Activated naive CD4-positive, alpha-beta T cell treated with anti-CD3 and anti-CD28 coated beads, Interleukin-2, amount 50 U/mL, for 24 hours (primary cell): Measurements from ENCODE around the gene SZRD1.

Experiments
- H3K27ac Mint-ChIP-seq: one replicate; pipeline ENCODE4 v1.8.0; 2021; ENCODE audit warnings: mild to moderate bottlenecking, mixed read lengths
- H3K27me3 Mint-ChIP-seq: one replicate; pipeline ENCODE4 v1.8.0; 2021; ENCODE audit warnings: mixed read lengths
- H3K36me3 Mint-ChIP-seq: one replicate; pipeline ENCODE4 v1.8.0; 2021; ENCODE audit warnings: mixed read lengths
- H3K4me1 Mint-ChIP-seq: one replicate; pipeline ENCODE4 v1.8.0; 2021; ENCODE audit warnings: mixed read lengths
- H3K4me3 Mint-ChIP-seq: one replicate; pipeline ENCODE4 v1.8.0; 2021; ENCODE audit warnings: mild to moderate bottlenecking, mixed read lengths
- H3K9me3 Mint-ChIP-seq: one replicate; pipeline ENCODE4 v1.8.0; 2021; ENCODE audit warnings: mixed read lengths

The SZRD1 gene

GRCh38 chr1:16440131-16440469 lies 73.1 kb downstream of the SZRD1 start:
- peak overlapping the region; percentile 94 for H3K4me3 Mint-ChIP-seq
- H3K27me3 Mint-ChIP-seq: no peaks in the 10 kb centered on the region
- H3K9me3 Mint-ChIP-seq: no peaks in the 10 kb centered on the region
- peaks cover 43% of the 10 kb centered on the region for H3K4me1 Mint-ChIP-seq
- peak overlapping the region; percentile 99 for H3K27ac Mint-ChIP-seq
- peaks cover 4% of the 10 kb centered on the region for H3K36me3 Mint-ChIP-seq

GRCh38 chr1:16440470-16441281 lies 73.6 kb downstream of the SZRD1 start, which contains the start of gene NECAP2:
TSS of gene NECAP2 (plus strand) at chr1:16440724. CDS start at chr1:16440762, 38 bp downstream.
- peak within 1 kb of the TSS; percentile 94 for H3K4me3 Mint-ChIP-seq

GRCh38 chr1:16441282-16441665 lies 74.2 kb downstream of the SZRD1 start:
- H3K4me3 Mint-ChIP-seq: peak overlapping the region; percentile 94
- H3K27ac Mint-ChIP-seq: peak overlapping the region; percentile 94
- peaks cover 45% of the 10 kb centered on the region for H3K4me1 Mint-ChIP-seq
- H3K9me3 Mint-ChIP-seq: no peaks in the 10 kb centered on the region
- H3K27me3 Mint-ChIP-seq: no peaks in the 10 kb centered on the region
- peaks cover 4% of the 10 kb centered on the region for H3K36me3 Mint-ChIP-seq

More at GRCh38 chr1:16440470-16441281, 73.6 kb downstream of the SZRD1 start, which contains the start of gene NECAP2:
- peaks cover 45% of the 10 kb centered on the region for H3K4me1 Mint-ChIP-seq
- H3K36me3 Mint-ChIP-seq: peaks cover 4% of the 10 kb centered on the region
- H3K27ac Mint-ChIP-seq: peak within 1 kb of the TSS; percentile 99
- H3K27me3 Mint-ChIP-seq: no peaks in the 10 kb centered on the region
- no peaks in the 10 kb centered on the region for H3K9me3 Mint-ChIP-seq

DNA sequence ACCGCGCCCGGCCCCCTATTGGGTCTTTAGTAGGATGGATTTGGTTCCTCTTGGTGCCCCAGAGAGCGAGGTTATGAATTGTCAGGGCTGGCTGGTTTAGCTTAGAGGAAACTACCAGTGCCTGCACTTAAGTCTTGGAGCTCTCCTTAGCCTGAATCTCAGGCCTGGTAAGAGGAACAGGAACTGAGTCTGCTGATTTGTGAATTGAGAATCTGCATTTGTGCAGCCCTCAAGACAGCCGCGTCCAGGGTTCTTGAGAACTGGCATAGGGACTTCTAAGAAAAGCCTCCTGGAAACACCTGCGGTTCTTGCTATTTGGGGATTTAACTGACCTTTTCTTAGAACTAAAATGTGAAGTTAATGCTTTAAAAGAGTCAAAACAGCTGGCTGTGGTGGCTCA lies 75.2 kb downstream of the SZRD1 start:
- no peaks in the 10 kb centered on the region for H3K9me3 Mint-ChIP-seq
- no peak overlapping the region for H3K27ac Mint-ChIP-seq
- H3K27me3 Mint-ChIP-seq: no peaks in the 10 kb centered on the region
- H3K4me3 Mint-ChIP-seq: peak overlapping the region; percentile 94
- H3K4me1 Mint-ChIP-seq: peaks cover 47% of the 10 kb centered on the region
- H3K36me3 Mint-ChIP-seq: peaks cover 4% of the 10 kb centered on the region

- H3K27ac Mint-ChIP-seq: peak overlapping the region; percentile 59
- H3K4me3 Mint-ChIP-seq: peak overlapping the region; percentile 70
- H3K36me3 Mint-ChIP-seq: peaks cover 4% of the 10 kb centered on the region
- H3K4me1 Mint-ChIP-seq: peaks cover 53% of the 10 kb centered on the region
- H3K9me3 Mint-ChIP-seq: no peaks in the 10 kb centered on the region
- H3K27me3 Mint-ChIP-seq: no peaks in the 10 kb centered on the region
These were observed 75.9 kb downstream of the SZRD1 start for GRCh38 chr1:16442941-16443340.

- H3K9me3 Mint-ChIP-seq: no peaks in the 10 kb centered on the region
- peak overlapping the region; percentile 82 for H3K27ac Mint-ChIP-seq
- peaks cover 62% of the 10 kb centered on the region for H3K4me1 Mint-ChIP-seq
- H3K4me3 Mint-ChIP-seq: peak overlapping the region; percentile 23
- peaks cover 9% of the 10 kb centered on the region for H3K36me3 Mint-ChIP-seq
- H3K27me3 Mint-ChIP-seq: no peaks in the 10 kb centered on the region
These were observed 77.1 kb downstream of the SZRD1 start for GRCh38 chr1:16443975-16444770.

GRCh38 chr1:16445052-16445451 lies 78.0 kb downstream of the SZRD1 start:
- peaks cover 68% of the 10 kb centered on the region for H3K4me1 Mint-ChIP-seq
- H3K36me3 Mint-ChIP-seq: peaks cover 12% of the 10 kb centered on the region
- no peaks in the 10 kb centered on the region for H3K9me3 Mint-ChIP-seq
- no peaks in the 10 kb centered on the region for H3K27me3 Mint-ChIP-seq
- H3K27ac Mint-ChIP-seq: no peak overlapping the region
- H3K4me3 Mint-ChIP-seq: no peak overlapping the region

- peaks cover 67% of the 10 kb centered on the region for H3K4me1 Mint-ChIP-seq
- H3K9me3 Mint-ChIP-seq: no peaks in the 10 kb centered on the region
- H3K27me3 Mint-ChIP-seq: no peaks in the 10 kb centered on the region
- peaks cover 15% of the 10 kb centered on the region for H3K36me3 Mint-ChIP-seq
- H3K4me3 Mint-ChIP-seq: no peak overlapping the region
- no peak overlapping the region for H3K27ac Mint-ChIP-seq
These were observed 79.1 kb downstream of the SZRD1 start for GRCh38 chr1:16446116-16446515.

DNA sequence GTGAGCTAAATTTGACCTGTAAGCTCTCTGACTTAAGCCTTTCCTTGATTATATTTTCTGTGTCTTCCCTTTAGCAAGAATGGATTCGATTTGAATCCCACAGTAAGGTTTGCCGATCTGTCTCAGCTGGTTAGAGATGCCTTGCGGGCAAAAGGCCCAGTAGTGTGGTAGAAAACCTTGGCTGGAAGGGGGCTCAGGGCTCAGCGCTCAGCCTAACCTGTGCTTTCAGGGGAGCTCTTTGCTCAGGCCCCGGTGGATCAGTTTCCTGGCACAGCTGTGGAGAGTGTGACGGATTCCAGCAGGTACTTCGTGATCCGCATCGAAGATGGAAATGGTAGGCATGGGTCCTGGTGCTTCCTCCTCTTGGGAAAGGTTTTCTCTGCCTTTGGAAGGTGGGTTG lies 80.6 kb downstream of the SZRD1 start:
- peak overlapping the region; percentile 79 for H3K27ac Mint-ChIP-seq

More for the DNA sequence above, 80.6 kb downstream of the SZRD1 start:
- H3K36me3 Mint-ChIP-seq: peaks cover 20% of the 10 kb centered on the region
- H3K4me1 Mint-ChIP-seq: peaks cover 62% of the 10 kb centered on the region
- no peaks in the 10 kb centered on the region for H3K27me3 Mint-ChIP-seq
- no peak overlapping the region for H3K4me3 Mint-ChIP-seq
- H3K9me3 Mint-ChIP-seq: no peaks in the 10 kb centered on the region
